Stimulated activated CD8-positive, alpha-beta memory T cell treated with anti-CD3 and anti-CD28 coated beads, Interleukin-7, amount 100 ng/mL, for 1 hour (primary cell): ENCODE measurements around the gene KCTD2.
"Not testable (repeated sequence)": the region's sequence is repeated elsewhere in the genome, so short reads cannot be mapped to it uniquely, and the experiment has no call there.

Experiments
- DNase-seq, 2 donors: peaks; one replicate each; pipeline ENCODE4 v3.0.0-alpha.2; 2020; ENCODE audit warnings: low read depth in 2 of 2

KCTD2 gene

DNA sequence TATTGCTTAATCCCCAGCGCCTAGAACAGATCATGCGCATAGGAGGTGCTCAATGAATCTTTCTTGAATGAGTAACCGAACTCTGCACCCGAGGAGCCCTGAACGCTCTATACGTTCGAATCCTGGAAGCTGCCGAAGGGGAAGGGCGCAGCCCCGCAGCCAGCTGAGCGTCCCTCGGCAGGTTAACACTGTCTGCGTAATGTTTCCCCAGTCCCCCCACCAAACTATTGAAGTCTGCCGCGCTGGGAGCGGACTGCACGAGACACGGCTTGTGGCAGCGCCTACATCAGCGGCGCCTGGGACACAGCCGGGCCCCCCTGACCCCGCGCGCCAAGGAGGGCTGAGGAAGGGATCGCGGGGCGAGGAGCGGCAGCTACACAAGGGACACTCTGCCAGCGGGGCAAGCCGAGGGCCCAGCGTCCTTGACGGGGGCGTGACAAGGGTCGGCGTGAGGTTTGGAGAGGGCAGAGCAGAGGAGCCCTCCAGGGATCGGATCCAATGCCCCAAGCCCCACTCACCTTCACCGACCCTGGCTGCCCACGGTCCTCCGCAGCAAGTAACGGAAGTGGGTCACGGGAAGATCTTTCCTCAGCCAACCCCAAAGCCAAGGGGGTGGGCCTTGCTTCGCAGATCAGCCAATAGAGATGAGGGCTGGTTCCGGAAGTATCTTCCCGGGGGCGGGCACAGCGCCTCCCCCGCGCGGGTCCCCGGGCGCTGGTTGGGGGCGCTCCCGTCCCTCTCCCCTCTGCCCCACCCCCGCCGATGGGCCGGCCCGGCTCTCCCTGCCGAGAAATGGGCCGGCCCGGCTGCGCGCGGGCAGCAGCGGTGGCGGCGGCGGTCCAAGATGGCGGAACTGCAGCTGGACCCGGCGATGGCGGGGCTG is at the start of gene KCTD2, which contains the start of gene ATP5PD:
TSS of gene KCTD2 (plus strand) at position 819 of the 883 bp plus-strand sequence. CDS start at position 845, 26 bp downstream.
TSS of gene ATP5PD (minus strand) at position 563 of the 883 bp plus-strand sequence. CDS start 4,319 bp downstream, outside the sequence.
- DNase-seq, result peak; percentile 85 to 87

DNA sequence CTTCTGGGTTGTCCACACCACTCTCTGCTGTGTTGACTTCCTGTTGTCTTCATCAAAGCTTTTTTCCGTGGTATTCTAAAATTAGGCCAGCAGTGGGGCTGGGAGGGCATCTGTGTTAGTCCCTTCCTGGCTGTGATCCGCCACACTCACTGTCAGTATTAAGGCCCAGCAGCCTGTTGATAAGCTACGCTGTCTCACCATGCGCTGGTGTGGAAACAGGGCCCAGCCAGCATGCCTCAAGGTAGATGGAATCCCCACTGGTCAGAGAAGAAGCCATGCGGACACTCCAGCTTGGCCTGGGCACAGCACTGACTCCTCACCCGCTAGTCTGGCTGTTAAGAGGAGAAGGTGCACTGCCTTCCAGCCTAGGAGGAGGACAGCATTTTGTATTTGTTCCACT is 48.2 kb upstream of the KCTD2 start:
- DNase-seq, result no peak

- no peak for DNase-seq
Observed at GRCh38 chr17:74999523-74999922, 47.5 kb upstream of the KCTD2 start.

- DNase-seq, result no peak
Observed at GRCh38 chr17:75001915-75002843, 44.8 kb upstream of the KCTD2 start.

DNA sequence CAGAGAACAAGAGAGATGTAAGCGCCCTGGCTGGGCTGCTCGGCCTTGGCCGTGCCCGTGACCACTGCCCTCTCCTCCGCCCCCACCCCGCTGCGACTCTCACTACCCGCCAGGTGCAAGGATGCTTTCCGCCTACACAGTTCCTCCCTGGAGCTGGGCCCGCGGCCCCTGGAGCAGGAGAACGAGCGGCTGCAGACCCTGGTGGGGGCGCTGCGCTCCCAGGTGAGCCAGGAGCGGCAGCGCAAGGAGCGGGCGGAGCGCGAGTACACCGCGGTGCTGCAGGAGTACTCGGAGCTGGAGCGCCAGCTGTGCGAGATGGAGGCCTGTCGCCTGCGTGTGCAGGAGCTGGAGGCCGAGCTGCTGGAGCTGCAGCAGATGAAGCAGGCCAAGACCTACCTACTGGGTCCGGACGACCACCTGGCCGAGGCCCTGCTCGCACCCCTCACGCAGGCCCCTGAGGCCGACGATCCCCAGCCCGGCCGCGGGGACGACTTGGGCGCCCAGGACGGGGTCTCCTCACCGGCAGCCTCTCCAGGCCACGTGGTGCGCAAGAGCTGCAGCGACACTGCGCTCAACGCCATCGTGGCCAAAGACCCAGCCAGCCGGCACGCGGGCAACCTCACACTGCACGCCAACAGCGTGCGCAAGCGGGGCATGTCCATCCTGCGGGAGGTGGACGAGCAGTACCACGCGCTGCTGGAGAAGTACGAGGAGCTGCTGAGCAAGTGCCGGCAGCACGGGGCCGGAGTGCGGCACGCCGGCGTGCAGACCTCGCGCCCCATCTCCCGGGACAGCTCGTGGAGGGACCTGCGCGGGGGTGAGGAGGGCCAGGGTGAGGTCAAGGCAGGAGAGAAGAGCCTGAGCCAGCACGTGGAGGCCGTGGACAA is 43.7 kb upstream of the KCTD2 start:
- DNase-seq, result no peak

DNA sequence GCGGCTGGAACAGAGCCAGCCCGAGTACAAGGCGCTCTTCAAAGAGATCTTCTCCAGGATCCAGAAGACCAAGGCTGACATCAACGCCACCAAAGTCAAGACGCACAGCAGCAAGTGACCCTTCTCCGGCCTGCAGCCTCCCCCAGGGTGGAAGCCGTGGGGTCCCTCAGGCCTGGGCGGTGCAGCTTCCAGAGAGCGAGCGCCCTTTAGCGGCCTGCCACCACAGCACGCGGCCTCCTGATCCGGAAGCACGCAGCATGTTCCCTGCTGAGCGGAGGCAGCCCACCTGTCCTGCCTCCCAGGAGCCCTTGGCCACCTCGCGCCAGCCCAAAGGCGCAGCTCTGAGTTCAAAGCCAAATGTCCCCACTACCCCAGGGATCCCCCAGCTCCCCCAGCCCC is 43.1 kb upstream of the KCTD2 start:
- DNase-seq, result no peak

- DNase-seq, result no peak
Observed at GRCh38 chr17:75004371-75004770, 42.7 kb upstream of the KCTD2 start.

DNA sequence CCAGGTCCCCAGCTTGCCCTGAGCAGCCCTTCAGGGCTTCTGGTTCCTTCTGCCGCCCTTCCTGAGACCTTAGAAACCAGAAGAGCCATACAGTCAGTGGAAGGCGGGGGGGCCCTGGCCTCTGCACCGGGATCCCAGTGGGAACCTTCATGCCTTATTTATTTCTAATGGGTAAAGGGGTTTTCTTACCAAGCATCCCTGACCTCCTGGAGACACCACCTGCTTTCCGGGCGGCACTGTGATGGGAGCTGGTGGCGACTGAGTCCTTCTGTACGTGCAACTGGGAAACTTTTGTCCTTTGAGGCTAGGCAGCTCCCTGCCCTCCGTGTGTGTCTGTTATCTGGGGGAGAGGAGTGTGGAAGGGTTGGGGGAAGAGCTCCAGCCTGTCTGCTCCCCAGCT is 41.7 kb upstream of the KCTD2 start:
- DNase-seq, result no peak

DNA sequence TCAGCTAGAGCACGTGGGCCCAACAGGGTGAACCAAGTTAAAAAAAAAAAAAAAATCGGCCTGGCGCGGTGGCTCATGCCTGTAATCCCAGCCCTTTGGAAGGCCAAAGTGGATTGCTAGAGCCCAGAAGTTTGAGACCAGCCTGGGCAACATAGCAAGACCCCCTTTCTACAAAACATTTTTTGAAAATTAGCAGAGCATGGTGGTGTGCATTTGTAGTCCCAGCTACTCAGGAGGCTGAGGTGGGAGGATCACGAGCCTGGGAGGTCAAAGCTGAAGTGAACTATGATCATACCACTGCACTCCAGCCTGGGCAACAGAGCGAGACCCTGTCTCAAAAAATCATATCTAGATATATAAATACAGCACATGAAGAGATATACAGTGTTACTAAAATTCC is 40.9 kb upstream of the KCTD2 start:
- not testable (repeated sequence) for DNase-seq

DNA sequence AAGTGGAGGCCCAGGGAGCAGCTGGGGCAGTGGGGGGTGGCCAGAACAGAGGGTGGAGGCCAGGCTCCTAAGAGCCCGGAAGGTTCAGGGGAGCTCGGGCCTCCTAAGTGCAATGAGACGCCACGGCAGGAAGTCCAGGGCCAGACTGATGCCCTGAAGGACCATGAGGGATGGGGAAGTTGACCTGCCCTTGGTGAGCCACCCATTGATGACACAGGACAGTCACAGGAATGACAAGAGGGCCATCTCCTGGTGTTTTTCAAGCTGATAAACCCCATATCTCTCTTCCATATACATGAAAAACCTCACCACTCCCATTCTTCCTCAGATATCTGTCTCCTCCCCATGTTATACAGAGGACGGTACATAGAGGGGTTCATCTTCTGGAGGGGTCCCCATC is 40.4 kb upstream of the KCTD2 start:
- no peak for DNase-seq

DNA sequence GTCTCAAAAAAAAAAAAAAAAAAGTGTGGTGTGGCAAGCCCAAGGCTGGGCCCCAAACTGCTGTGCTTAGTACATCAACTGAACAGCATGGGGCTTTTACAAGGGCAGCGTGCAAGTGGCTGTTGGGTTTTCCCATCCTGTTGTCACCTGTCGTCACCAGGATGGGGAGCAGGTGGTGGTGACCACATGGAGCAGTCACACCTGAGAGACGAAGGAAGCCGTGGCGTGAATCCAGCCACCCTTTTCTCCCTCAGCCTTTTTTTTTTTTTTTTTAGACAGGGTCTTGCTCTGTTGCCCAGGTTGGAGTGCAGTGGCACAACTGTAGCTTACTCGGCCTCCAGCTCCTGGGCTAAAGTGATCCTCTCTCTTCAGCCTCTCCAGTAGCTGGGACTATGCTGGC is 38.7 kb upstream of the KCTD2 start:
- DNase-seq, result no peak

- DNase-seq, result no peak
Observed at GRCh38 chr17:75009139-75009724, 37.8 kb upstream of the KCTD2 start.

DNA sequence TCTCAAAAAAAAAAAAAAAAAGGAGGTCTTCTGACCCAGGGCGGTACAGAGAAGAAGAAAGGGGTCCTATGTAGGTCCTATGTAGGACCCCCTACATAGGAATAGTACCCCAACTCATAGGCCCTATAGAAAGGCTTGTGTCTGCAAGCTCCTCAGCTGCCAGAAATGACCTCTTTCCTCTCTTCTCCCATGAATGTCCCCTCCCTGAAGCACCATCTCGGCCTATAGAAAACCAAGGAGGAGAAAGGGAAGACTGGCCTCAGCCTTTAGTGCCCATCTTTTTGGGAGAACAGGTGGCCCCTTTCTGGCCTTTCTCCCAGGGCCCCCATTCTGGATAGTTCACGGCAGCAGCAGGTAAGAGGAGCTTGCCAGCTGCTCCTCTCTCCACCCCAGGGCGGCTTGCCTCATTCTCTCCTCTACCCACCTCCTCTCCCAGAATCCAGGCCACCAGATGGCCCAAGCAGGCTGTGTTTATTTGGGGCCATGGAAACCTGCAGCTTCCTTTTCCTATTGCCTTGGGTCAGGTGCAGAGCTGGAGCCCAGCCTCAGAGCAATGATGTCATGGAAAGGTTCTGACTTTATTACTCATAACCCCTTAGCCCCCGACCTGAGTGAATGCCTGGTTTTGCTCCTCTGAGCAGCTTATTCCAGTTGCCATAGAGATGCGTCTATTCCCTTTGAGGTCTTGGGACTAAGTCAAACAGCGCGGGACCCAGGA is 36.2 kb upstream of the KCTD2 start:
- DNase-seq, result no peak

GRCh38 chr17:75011401-75012095 is 35.5 kb upstream of the KCTD2 start:
- DNase-seq, result no peak

- no peak for DNase-seq
Observed at GRCh38 chr17:75012096-75012345, 35.0 kb upstream of the KCTD2 start.

DNA sequence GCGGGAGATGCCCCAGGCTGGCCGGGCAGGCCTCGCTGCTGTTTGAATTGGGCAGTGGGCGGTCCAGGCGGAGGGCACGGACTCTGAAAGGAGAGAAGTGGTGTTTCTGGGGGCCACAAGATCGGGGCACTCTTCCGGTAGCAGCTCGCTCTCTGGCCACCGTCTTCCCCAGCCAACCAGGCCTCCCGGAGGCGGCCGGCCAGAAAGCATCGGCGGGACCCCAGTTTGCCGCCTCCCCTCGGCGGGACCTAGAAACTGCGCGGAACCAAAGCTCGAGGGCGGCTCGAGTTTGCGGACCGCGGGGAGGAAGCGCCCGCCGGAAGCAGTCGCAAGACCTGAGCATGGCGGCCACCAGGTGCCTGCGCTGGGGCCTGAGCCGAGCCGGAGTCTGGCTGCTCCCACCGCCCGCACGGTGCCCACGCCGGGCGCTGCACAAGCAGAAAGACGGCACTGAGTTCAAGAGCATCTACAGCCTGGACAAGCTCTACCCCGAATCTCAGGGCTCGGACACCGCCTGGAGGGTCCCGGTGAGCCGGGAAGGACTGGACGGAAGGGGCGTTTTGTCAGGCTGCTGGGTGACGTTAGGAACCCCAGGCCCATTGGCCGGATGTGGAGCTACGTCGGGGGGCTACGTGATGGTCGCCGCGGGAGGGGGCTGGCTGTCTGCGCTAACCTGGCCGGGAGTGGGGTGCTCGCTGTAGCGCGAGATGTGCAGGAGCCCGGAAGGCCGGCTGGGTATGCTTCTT is 34.5 kb upstream of the KCTD2 start, which contains the start of gene MRPL58:
TSS of gene MRPL58 (plus strand) at position 325 of the 746 bp plus-strand sequence. CDS start at position 342, 17 bp downstream.
- DNase-seq, result peak; percentile 55 to 65

GRCh38 chr17:75013092-75013559 is 33.9 kb upstream of the KCTD2 start:
- DNase-seq, result no peak

GRCh38 chr17:75019146-75019545 is 27.9 kb upstream of the KCTD2 start:
- DNase-seq, result no peak

DNA sequence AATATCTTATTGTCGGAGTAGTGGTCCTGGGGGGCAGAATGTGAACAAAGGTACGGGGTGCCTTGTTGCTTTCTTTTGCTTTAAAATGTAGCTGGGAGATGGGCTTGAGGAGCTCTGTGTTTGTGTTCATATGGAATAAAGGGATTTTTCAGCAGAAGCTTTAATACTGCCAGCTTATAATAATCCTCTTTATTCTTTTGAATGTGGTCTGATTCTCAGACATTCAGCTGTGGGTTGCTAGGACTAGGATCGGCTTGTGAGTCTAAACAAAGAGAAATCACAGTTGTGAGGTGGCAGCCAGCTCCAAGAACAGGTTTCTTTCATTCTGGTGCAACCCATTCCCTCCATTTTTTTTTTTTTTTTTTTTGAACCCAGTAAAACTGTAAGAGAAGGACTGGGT is 27.3 kb upstream of the KCTD2 start:
- no peak for DNase-seq
